CD14-positive monocyte (primary cell): ENCODE results near the gene COL13A1. TPM values are rescaled to one million over a fixed set of nuclear protein-coding genes. Genes with fewer than 3 reads are reported as not detected.

Experiments
- DNase-seq, 3 donors: peaks; one replicate each; pipeline ENCODE4 v3.0.0-alpha.2; 2011 to 2022
- H2AFZ ChIP-seq: 2 replicates; pipeline ENCODE4 v1.6.0; 2012; ENCODE audit warnings: mild to moderate bottlenecking, low read depth, low read length, inconsistent platforms; ENCODE audit not compliant: insufficient read depth, poor library complexity, severe bottlenecking
- H3K27ac ChIP-seq, 2 donors: 1 replicate in 1 of 2; 2 replicates in 1 of 2; pipeline ENCODE4 v1.5.1; 2012 to 2013; ENCODE audit warnings: low read length in 2 of 2, control low read depth in 1 of 2, inconsistent platforms in 1 of 2, low read depth in 1 of 2, mild to moderate bottlenecking in 1 of 2
- H3K27me3 ChIP-seq, 2 donors: one replicate each; pipeline versions ENCODE4 v1.6.0 to v1.6.1; 2011 to 2013; ENCODE audit warnings: low read length in 2 of 2; ENCODE audit not compliant: control insufficient read depth in 2 of 2, insufficient read depth in 2 of 2
- H3K36me3 ChIP-seq, 2 donors: replicated peaks in 1 of 2; 1 replicate in 1 of 2; 2 replicates in 1 of 2; pipeline versions ENCODE4 v1.5.1 to v1.6.1; 2012 to 2013; ENCODE audit warnings: low read length in 2 of 2, control low read depth in 1 of 2, inconsistent platforms in 1 of 2, mild to moderate bottlenecking in 1 of 2; ENCODE audit not compliant: insufficient read depth in 2 of 2, control insufficient read depth in 1 of 2
- H3K4me1 ChIP-seq, 2 donors: 1 replicate in 1 of 2; 2 replicates in 1 of 2; pipeline versions ENCODE4 v1.5.1 to v1.6.1; 2012 to 2013; ENCODE audit warnings: low read length in 2 of 2, control low read depth in 1 of 2, inconsistent platforms in 1 of 2, mild to moderate bottlenecking in 1 of 2, moderate library complexity in 1 of 2; ENCODE audit not compliant: insufficient read depth in 2 of 2, control insufficient read depth in 1 of 2
- H3K4me2 ChIP-seq: replicated peaks from 2 replicates; pipeline ENCODE3; 2012; ENCODE audit warnings: low read length, moderate library complexity, mild to moderate bottlenecking; ENCODE audit not compliant: poor library complexity, severe bottlenecking; ENCODE audit errors: extremely low read depth
- H3K4me3 ChIP-seq, 3 experiments: fragments of 200-600 bp in 1 of 3; sonication (generic) in 1 of 3; replicated peaks in 1 of 3; 1 replicate in 2 of 3; 2 replicates in 1 of 3; pipeline ENCODE4 v1.5.1; 2011 to 2013; ENCODE audit warnings: low read length in 3 of 3, mild to moderate bottlenecking in 3 of 3, control low read depth in 2 of 3, low read depth in 2 of 3, inconsistent platforms in 1 of 3, moderate library complexity in 1 of 3
- H3K79me2 ChIP-seq: 2 replicates; pipeline ENCODE4 v1.6.0; 2012; ENCODE audit warnings: mild to moderate bottlenecking, control low read depth, inconsistent platforms, low read length, moderate library complexity; ENCODE audit not compliant: insufficient read depth
- H3K9ac ChIP-seq: 2 replicates; pipeline ENCODE4 v1.6.0; 2017; ENCODE audit warnings: low read length, mild to moderate bottlenecking; ENCODE audit not compliant: insufficient read depth, poor library complexity, severe bottlenecking
- H3K9me3 ChIP-seq, 2 donors: replicated peaks in 1 of 2; 1 replicate in 1 of 2; 2 replicates in 1 of 2; pipeline versions ENCODE4 v1.5.1 to v1.6.1; 2012 to 2013; ENCODE audit warnings: low read length in 2 of 2, control low read depth in 1 of 2; ENCODE audit not compliant: control insufficient read depth in 1 of 2, insufficient read depth in 1 of 2
- H4K20me1 ChIP-seq: 2 replicates; pipeline ENCODE4 v1.6.0; 2012; ENCODE audit warnings: mild to moderate bottlenecking, low read length, control low read depth, moderate library complexity; ENCODE audit not compliant: insufficient read depth
- H3K27ac Mint-ChIP-seq, 7 donors: one replicate each; pipeline ENCODE4 v1.8.0; 2020; ENCODE audit warnings: mild to moderate bottlenecking in 7 of 7, mixed read lengths in 7 of 7, moderate library complexity in 6 of 7, inconsistent platforms in 2 of 7
- H3K27me3 Mint-ChIP-seq, 3 donors: one replicate each; pipeline ENCODE4 v1.8.0; 2021 to 2022; ENCODE audit warnings: low read depth in 3 of 3, mild to moderate bottlenecking in 3 of 3, mixed read lengths in 3 of 3, moderate library complexity in 3 of 3, inconsistent platforms in 1 of 3
- H3K36me3 Mint-ChIP-seq, 2 donors: one replicate each; pipeline ENCODE4 v1.8.0; 2020; ENCODE audit warnings: mixed read lengths in 2 of 2, inconsistent platforms in 1 of 2, mild to moderate bottlenecking in 1 of 2
- H3K4me1 Mint-ChIP-seq: one replicate; pipeline ENCODE4 v1.8.0; 2020; ENCODE audit warnings: mild to moderate bottlenecking, mixed read lengths
- H3K4me3 Mint-ChIP-seq, 2 donors: one replicate each; pipeline ENCODE4 v1.8.0; 2020; ENCODE audit warnings: mild to moderate bottlenecking in 2 of 2, mixed read lengths in 2 of 2, moderate library complexity in 1 of 2
- H3K9me3 Mint-ChIP-seq, 7 donors: one replicate each; pipeline ENCODE4 v1.8.0; 2020 to 2022; ENCODE audit warnings: mixed read lengths in 7 of 7, mild to moderate bottlenecking in 6 of 7, moderate library complexity in 6 of 7, inconsistent platforms in 2 of 7
- WGBS: methylation state at CpG from one replicate; pipeline ENCODE4 v1.1.5; 2013; ENCODE audit warnings: missing lambda C conversion rate; ENCODE audit not compliant: insufficient coverage; 5-methylcytosine and 5-hydroxymethylcytosine counted together
- intact Hi-C, 2 donors: fragments of 100-400 bp; cut with micrococcal nuclease; formaldehyde crosslinking; loops; one replicate each; pipeline versions ENCODE4 v1.15.0 to v1.15.1; 2023
- polyA plus RNA-seq, 3 donors: library from polyadenylated mRNA; depleted of rRNA in 1 of 3; unstranded in 2 of 3; stranded (reverse) in 1 of 3; fragments of 300-500 nt in 2 of 3; fragments of >200 nt in 1 of 3; fragmentation: Illumina TruSeq in 2 of 3; gene quantifications; 1 replicate in 2 of 3; 2 replicates in 1 of 3; pipeline ENCODE4 v1.2.3, GENCODE V29; 2012 to 2021
- TF ChIP-seq, protein P1 (sequence below): fragments of 200-600 bp; IDR thresholded peaks from one replicate; pipeline ENCODE4 v1.8.0; 2022; ENCODE audit warnings: antibody characterized with exemption, mild to moderate bottlenecking

Gene COL13A1
- polyA plus RNA-seq, 3 donors = not detected

DNA sequence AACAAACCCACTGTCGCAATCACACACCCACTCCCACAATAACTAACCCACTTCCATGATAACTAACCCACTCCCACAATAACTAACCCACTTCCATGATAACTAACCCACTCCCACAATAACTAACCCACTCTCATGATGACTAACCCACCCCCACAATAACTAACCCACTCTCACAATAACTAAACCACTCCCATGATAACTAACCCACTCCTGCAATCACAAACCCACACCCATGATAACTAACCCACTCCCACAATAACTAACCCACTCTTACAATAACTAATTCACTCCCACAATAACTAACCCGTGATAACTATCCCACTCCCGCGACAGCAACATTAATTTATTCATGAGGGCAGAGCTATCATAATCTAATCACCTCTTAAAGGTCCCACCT is 105.8 kb downstream of the COL13A1 start:
- no peaks in the 10 kb centered on the region for H3K79me2 ChIP-seq
- H3K36me3 ChIP-seq = no peaks in the 10 kb centered on the region
- intact Hi-C loops = no loop called here
- DNase-seq = no peak
- H3K27ac Mint-ChIP-seq = no peak overlapping the region
- no peaks in the 10 kb centered on the region for H3K4me1 Mint-ChIP-seq
- H3K4me3 ChIP-seq = no peak overlapping the region
- no peaks in the 10 kb centered on the region for H3K9me3 ChIP-seq
- no peaks in the 10 kb centered on the region for H4K20me1 ChIP-seq
- no peaks in the 10 kb centered on the region for H3K9me3 Mint-ChIP-seq
- no peak overlapping the region for H3K27ac ChIP-seq
- no peak overlapping the region for H3K4me2 ChIP-seq
- TF ChIP-seq, protein P1, sequence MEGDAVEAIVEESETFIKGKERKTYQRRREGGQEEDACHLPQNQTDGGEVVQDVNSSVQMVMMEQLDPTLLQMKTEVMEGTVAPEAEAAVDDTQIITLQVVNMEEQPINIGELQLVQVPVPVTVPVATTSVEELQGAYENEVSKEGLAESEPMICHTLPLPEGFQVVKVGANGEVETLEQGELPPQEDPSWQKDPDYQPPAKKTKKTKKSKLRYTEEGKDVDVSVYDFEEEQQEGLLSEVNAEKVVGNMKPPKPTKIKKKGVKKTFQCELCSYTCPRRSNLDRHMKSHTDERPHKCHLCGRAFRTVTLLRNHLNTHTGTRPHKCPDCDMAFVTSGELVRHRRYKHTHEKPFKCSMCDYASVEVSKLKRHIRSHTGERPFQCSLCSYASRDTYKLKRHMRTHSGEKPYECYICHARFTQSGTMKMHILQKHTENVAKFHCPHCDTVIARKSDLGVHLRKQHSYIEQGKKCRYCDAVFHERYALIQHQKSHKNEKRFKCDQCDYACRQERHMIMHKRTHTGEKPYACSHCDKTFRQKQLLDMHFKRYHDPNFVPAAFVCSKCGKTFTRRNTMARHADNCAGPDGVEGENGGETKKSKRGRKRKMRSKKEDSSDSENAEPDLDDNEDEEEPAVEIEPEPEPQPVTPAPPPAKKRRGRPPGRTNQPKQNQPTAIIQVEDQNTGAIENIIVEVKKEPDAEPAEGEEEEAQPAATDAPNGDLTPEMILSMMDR = no peak
- H3K4me1 ChIP-seq = no peaks in the 10 kb centered on the region
- no peak overlapping the region for H3K9ac ChIP-seq
- no peaks in the 10 kb centered on the region for H3K36me3 Mint-ChIP-seq
- WGBS = 90% methylated on average over 4 of the region's 4 CpGs
- H2AFZ ChIP-seq = no peak overlapping the region
- no peak overlapping the region for H3K4me3 Mint-ChIP-seq
- peaks cover 2 to 11% (median 11%) of the 10 kb centered on the region in 3 donors for H3K27me3 Mint-ChIP-seq
- H3K27me3 ChIP-seq = no peaks in the 10 kb centered on the region

DNA sequence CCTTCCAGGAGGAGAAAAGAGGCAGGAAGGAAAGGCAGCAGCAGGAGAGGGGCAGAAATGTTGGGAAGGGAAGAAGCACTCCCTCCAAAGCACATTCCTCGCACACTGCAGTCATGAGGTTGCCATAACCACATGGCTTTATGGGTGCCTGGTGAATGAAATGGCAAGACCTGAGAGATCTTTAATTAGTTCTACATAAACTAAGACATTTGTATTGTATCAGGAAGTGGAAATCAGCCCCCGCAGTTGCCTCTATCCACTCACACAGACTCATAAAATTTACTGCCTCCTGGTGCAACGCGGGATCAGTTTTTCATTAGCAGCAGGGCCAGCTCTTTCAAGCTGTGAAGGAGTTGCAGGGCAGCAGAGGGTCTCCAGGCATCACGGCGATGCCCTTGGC is 106.4 kb downstream of the COL13A1 start:
- no peak overlapping the region for H3K27ac Mint-ChIP-seq
- no peaks in the 10 kb centered on the region for H3K9me3 Mint-ChIP-seq
- DNase-seq = no peak
- no peaks in the 10 kb centered on the region for H3K4me1 ChIP-seq
- no peaks in the 10 kb centered on the region for H3K27me3 ChIP-seq
- H3K36me3 ChIP-seq = no peaks in the 10 kb centered on the region
- H3K79me2 ChIP-seq = no peaks in the 10 kb centered on the region
- WGBS = 79% methylated on average over 4 of the region's 6 CpGs
- TF ChIP-seq, protein P1 = no peak
- intact Hi-C loops = no loop called here
- H3K9ac ChIP-seq = no peak overlapping the region
- no peak overlapping the region for H3K4me3 Mint-ChIP-seq
- no peaks in the 10 kb centered on the region for H3K9me3 ChIP-seq
- H3K4me3 ChIP-seq = no peak overlapping the region
- H3K4me2 ChIP-seq = no peak overlapping the region
- H3K27ac ChIP-seq = no peak overlapping the region
- H3K36me3 Mint-ChIP-seq = no peaks in the 10 kb centered on the region
- H3K27me3 Mint-ChIP-seq = peaks cover 2 to 11% (median 11%) of the 10 kb centered on the region in 3 donors
- H3K4me1 Mint-ChIP-seq = no peaks in the 10 kb centered on the region
- no peak overlapping the region for H2AFZ ChIP-seq
- no peaks in the 10 kb centered on the region for H4K20me1 ChIP-seq
